Stimulated activated naive CD4-positive, alpha-beta T cell treated with Interleukin-2 at 50 U/mL for 16 hours (primary cell): ENCODE data around the gene CLSTN2.

Experiments used
- DNase-seq: peaks from one replicate; lab custom pipeline; 2025; lab: John Stamatoyannopoulos, UW

CLSTN2 gene

DNA sequence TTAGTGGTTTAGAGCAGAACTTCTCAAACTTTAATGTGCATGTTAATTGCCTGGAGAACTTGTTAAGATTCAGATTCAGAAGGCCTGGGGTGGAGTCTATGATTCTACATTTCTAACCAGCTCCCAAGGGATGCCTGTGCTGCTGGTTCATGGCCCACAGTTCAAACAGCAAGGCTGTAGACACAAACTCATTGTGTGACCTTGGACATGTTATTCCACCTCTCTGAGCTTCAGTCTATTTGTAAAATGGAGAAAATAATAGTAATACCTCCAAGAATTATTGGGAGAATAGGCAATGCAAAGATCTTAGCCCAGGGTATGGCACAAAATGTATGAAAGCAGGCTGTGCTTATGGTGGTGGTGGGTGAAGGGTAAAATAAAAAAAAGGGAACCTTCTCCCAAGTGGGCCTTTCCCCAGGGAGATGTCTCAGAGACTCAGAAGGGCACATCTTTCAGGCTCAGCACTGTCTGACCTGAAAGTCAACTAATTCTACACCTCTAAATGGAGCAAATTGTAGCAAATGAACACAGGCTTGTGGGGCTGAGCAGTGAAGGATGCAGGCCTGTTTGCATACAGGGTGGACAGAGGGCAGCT, 566.9 kb downstream of the CLSTN2 start:
- no peak for DNase-seq

DNA sequence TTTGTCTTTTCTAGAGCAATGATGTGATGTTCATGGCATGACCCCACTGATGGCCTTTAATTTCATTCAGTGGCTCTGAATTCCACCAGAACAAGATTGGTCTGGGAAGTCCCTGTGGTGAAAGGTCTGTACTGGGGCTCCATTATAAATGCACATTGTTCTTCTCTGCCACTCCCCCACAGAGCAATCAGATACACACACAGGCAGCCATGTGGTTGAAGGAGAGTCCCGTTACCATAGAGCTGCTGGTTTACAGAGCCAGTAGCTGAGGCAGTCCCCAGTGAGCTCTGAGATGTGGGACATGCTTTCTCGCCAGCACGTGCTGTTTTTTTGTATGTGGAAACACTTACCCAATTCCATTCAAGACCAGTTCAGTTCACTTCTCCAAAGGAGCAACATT, 570.2 kb downstream of the CLSTN2 start:
- DNase-seq = no peak

DNA sequence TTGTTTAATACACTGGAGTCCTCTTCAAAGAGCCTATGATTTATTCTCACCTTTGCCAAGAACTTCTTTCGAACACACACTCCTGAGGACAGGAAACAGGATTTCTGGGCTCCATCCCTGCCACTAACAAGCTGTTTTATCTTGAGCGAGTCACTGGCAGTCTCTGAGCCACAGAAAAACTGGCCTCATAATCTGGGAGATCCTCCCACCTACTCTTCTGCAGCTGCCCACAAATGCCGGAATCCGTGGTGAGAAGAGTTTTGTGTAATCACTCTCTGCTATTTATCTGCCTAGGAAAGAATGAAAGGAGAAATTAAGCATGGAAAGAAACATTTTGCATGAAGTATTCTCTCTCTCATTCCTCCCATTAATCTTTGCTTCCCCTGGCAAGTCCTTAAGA, 570.9 kb downstream of the CLSTN2 start:
- no peak for DNase-seq

DNA sequence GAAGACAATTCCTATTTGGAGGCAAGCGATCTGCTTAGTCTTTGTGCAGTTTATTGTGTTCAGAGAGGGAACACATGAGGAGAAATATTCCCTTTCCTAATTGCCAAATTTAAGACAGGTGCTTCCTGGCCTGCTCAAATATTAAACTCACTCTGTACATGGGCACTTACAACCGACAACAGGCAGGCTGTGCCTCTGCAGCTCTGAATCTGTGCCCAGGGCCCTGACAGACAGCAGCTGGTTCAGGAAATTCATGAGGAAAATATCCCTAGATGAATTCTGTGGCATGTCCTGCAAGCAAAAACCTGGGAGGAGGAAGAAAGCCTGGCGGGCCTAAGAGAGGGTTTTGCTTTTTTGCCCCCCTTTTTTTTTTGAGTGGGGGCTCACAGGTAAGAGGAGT, 573.6 kb downstream of the CLSTN2 start:
- no peak for DNase-seq

DNA sequence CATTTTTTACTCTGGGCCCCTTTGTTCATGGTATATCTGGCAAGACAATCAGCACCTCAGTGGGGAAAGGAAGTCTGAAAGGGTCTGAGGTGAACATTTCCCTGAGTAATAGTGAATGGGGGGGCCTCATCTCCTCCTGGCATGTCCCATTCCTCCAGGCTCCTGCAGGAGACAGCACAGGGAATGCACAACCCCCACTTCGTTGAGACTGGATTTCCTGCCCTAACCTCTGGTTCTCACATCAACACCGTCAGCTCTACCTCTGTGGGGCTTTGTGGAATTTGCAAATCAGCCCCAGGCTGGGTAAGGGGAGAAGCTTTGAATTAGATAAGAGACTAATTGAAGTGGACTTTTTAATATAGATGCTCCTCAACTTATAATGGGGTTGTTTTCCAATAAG, 574.5 kb downstream of the CLSTN2 start:
- no peak for DNase-seq

DNA sequence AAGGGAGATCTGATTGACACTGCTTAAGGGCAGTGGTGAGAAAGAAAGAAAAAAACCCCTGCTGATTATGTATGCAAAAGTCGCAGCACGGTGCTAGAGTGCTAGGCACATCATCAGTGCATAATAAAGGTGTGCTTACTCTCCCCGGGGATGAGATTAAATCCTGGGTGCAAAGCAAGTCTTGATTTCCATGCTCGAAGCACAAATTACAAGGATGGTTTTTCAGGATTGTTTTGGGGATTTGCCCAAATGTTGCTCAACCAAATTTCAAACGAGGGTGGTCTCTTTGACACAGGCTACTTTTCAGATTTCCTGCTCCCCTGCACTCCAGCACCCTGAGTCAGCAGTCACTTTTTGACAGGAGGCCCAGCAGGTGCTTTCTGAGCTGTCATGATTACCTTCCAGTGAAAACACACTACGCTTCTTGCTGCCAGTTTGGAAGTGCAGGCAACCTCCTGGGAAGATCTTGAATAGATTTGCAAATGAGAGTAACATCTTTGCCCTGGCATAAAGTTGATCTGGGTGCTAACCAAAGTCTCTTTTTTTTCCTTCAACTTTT, 575.4 kb downstream of the CLSTN2 start:
- no peak for DNase-seq

DNA sequence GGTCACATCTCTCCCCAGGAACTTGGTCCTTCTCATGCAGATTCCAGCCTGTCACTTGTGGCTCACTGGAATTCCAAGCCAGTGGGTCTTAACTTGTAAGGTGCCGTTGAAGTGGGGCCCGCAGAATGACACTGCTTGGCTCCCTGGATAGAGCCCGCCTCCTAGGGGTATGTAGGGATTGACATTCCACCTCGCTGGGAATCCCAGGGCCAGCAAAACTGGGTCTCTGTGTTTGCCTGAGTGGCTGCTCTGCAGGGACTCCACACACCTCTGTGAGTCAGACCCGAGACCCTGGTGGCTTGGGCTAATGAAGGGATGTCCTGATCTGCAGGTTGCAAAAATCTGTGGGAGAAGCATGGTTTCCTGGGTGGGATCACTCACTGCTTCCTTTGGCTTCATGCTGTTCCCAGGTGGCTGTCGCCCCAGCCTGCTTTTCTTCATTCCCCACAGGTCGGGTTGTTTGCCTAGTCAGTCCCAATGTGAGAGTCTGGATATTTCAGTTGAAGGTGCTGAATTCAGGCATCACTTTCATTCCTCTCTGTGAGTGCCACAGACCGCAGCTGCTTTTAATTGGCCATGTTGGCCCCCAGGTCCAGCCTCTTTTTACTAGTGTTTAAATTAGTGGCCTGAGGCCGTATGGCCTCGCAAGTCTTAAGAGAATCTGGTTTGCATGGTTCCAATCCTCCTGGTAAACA, 586.9 kb downstream of the CLSTN2 start:
- DNase-seq = no peak

DNA sequence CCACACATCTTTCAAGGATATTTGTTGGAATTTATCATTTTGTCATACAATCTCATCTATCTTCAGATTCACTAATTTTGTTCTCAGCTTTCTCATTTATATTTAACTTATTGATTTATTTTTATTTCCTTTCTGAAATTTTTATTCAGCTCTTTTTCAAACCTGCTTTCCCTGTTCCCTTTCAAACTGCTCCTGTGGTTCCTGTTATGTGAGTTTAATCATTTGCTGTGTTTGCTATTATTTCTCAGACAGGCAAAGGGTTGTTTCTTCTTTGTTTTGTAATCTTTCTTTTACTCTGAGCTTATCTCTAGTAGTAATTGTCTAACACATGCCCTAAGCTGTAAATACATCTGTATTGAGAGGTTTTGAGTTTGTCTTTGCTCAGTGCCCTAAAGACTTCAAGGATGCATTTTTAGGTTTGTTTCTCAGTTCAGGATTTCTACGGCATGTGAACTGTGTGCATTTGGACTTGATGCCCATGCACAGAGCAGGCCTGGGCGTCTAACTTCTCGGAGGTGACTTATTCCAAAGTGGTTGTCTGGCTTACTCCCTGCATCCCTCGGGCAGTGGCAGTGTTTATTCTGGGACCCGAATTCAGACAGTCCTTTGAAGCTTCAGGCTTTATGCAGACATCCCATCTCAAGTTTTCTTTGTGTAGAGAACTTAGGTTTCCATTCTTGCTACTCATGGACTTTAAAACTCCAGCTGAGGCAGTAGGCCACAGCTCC, 587.8 kb downstream of the CLSTN2 start:
- DNase-seq = no peak

DNA sequence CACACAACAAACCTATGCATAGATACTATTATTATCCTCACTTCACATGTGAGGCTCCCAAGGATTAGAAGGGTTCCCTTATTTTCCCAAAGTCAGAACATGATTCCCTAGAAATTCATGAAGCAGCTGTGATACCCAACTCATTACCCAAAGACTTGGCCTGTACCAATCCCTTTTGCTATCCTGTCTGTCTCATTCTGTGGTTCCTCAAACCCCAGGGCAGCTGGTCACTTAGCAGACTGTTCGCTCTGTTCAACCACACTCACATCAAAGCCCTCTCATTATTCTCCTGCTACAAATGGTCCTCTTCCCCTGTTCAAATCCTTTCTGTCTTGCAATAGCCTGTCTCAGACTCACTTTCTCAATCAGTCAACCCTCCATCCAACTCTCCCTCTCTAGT, 588.6 kb downstream of the CLSTN2 start:
- DNase-seq = no peak

DNA sequence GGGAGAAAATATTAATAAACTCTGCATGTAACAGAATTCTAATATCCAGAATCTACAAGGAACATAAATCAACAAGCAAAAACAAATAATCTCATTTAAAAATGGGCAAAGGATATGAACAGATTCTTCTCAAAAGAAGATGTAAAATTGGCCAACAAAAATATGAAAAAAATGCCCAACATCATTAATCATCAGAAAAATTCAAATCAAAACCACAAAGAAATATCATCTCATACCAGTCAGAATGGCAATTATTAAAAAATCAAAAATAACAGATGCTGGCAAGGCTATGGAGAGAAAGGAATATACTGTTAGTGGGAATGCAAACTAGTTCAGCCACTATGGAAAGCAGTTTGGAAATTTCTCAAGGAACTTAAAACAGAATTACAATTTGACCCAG, 592.2 kb downstream of the CLSTN2 start:
- DNase-seq = no peak

DNA sequence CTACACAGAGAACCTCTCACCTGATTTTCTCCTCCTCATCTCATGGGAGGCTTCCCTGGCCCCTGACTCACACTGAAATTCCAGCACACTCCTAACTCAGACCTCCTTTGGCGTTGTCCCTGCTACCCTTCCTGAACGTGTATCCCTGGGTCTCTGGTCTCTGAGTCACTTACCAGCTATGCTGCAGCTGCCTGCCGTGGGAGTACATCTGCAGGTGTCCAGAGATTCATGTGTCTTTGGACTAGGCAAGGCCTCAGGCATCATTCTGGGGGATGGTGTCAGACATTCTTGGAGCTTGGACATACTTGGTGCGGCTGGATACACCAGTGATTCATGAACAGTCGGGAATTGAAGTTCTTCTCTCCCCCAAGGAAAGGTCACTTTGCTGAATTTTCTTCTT, 594.1 kb downstream of the CLSTN2 start:
- DNase-seq = no peak

DNA sequence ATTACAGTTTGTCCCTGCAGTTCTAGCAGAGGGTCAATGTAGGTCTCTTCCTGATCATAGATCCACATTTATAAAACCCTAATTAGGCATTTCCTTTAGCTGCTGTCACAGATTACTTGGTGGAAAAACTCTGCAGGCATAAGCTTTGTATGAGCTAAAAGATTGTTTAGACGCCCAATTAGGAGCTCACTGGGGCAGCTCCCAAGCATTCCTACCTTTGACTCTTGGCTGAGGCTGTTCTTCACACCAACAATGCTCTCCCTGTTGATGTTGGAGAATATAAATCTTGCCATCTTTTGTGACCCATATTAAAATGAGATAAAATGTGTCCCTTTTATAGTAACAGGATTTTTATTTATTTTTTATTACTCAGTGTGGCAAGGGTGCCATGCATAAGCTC, 594.6 kb downstream of the CLSTN2 start:
- no peak for DNase-seq

DNA sequence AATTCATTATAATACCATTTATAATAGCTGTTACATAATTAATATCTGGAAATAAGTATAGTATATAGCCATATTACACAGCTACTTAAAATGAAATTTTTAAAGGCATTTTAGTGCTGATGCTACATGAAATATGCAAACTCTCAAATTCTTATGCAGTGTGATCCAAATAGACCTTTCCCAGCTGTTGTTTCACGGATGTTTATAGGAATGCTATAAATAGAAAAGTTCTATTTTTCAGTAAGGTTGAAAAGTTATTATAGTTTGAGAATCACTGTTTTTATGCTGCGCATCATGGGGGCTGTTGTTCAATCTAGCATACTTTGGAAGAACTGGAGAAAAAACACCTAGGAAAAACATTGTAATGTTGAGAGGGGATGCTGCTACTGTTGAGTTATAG, 595.1 kb downstream of the CLSTN2 start:
- DNase-seq = no peak

DNA sequence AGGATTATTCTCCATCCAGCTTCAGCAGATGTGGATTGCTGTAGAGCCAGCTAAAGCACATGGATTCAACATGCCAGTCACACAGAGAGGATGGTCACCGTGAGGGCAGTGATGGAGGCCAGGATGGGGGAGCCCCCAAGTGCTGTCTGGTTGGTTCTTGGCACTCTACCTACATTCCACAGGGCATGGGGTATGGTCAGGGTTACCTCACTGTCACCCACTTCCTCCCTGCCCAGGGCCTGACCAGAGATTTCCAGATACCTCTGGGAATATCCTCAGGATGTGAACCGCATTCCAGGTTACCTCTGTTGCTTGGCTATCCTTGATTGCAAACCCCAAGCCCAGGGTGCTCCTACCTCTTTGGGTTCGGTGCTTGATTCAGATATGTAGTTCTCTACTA, 595.6 kb downstream of the CLSTN2 start:
- no peak for DNase-seq

DNA sequence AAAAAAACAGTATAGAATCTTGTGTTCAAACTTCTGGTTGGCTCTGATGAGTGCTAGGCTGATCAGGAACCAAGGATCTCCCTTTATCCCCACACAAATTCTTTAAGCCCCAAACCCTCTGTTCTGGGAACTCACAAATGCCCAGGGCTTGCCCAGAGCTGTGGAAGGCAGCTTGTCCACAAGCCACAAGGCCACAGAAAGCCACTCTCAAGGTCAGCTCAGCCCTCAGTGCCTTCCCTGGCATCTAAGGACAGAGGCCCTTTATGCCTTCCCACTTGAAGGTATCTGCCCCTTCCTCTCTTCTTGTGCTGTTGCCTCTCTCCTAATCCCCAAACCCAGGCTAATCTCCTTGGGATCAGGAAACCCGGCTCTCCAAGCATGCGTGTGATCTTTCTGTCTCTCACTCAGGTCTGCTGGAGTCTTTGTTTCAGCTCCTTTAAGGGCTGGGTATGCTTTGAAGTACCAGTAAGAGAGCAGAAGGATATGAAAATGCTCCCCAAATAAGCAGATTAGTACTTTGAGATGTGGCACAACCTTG, 597.9 kb downstream of the CLSTN2 start:
- DNase-seq = no peak

DNA sequence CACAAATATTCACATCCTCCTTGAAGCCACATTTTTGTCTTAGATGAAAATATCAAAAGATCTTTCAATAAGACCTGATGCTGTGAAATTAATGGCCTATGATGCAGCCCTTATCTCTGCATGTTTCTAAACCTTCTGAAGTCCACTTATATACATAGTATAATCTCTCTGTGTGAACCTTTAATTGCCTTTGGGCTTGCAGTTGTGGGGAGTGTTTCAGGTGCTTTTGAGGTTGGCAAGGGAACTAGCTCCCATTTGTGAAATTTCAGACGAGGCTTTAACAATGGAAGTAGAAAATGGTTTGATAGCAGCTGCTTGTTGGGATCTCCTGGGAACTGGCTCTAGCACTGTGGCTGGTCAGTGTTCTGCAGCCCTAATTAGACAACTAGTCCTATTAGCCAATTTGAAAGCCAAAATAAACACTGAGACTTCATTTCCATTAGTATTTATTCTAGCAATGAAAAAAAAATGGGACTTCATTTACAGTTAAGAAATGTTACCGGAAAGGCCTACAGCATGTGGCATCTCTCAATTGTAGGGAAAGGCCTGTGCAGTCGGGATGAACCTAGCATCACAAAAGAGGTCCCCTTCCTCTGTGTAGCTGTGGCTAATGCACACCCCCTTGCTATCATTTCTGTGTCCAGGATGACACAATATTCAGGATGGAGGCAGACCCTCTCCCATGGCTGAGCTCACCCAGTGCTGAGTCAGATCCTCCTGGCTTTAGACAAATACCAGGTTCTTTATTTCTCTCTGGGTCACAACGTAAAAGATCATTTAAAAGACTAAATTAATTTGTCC, 602.1 kb downstream of the CLSTN2 start:
- DNase-seq = no peak

DNA sequence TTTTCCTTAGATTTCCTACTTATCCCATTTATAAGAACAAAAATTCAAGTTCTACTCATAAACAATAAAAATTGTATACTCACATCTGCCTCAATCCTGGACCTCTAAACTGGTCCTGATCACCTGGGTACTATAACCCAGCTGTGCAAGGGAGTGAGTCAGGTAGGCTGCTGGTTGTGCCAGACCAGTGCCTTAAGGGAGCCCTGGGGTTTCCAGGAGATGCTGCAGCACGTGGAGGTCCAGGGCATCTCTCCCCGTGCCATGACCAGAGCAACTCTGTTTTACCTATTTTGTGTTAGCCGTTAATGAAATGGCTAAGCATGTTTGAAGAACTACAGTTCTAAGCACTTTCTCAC, 602.7 kb downstream of the CLSTN2 start:
- DNase-seq = no peak

DNA sequence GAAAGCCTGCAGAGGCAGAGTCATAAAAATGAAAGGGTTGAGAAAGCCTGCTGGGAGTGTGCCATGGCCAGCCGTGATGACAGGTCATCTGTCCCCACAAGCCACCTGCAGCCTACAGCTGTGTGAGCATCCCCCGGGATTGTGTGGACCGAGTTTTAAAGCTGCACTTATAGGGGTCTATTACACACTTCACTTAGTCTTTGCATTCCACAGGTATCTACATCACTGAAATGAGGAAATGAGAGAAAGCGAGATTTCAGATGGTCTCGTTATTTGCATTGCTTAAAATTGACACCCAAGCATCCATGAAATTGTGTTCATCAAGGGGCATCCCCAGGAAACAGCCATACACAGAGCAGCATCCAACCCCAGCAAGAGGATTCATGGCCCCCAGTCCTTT, 605.3 kb downstream of the CLSTN2 start:
- DNase-seq = no peak

DNA sequence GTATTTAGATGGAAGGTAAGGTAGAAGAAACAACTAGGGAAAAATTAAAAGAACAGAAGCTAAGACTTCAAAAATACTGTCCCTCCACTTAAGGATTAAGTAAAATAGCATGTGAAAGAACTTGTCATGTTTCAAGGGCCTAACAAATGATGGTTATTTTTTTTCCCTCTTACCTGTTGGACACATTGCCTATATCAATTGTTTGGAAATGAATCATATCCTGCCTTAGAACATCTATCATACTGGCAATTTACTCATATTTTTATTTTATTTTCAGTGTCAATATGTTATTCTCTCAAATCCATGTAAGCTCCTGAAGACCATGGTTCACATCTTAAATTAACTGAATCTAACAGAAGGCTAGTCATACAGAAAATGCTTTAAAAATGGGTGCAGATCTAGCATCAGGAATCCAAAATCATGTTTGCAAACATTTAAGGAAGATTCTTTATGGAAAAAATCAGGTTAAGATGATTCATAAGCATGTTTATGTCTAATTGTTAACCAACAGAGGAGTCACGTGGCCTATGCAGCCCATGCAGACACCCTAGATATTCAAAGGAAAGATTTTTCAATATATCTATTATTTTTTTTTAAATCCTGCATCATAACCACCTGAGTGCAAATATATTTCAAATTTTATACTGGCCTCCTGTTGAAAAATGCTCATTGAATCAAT, 607.1 kb downstream of the CLSTN2 start:
- DNase-seq = no peak

DNA sequence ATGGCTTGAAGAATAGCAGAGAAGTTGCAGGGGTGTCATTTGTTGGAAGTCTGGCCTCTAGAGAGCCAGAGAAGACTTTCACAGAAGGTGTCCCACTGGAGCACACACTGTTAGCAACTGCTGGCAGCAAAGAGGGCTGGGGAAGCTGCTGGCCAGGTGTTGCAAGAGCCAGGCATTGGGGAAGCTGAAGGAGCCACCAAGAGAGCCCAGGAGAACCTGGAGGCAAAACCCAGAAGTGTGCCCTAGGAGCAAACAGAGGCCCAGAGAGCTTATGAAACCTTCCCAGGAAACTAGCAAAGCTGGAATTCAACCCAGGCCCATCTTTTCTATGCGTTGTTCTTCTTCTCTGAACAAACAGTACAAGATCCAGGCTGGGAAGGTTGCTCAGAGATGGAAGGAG, 610.2 kb downstream of the CLSTN2 start:
- DNase-seq = no peak

DNA sequence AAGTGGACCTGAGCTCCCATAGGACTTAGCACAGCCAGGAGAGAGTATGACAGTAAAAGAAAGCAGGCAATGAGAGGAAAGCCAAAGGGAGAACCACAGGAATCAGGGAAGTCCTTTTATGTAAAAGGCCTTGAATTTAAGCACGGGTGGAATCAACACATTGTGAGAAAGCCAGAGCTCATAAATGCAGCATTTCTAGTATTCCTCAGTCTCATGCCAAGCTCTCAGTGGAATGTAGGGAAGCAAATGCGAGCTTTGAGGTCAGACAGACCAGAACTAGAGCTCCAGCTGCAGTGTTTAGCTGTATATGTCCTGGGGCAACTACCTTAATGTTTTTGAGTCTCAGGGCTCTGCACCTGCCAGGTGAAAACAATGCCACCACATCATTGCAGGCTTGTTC, 610.8 kb downstream of the CLSTN2 start:
- DNase-seq = no peak

DNA sequence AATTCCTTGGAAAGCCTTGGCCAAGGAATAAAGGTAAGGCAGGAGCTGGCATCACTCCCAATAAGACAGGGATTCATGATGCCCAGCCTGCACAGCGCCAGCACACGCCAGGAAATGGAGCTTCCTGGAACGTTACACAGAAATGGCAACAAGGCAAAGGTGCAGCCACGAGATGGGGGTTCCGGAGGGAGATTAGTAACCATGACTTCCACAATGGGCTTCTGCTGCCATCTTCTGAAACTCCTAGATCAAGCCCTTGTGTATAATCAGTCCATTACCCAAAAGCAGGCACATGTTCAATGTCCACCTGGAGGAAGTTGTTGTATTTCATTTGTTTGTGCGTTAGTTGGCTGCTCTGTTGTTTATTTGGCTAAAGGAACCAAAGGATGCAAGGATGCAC, 611.7 kb downstream of the CLSTN2 start:
- no peak for DNase-seq
